Suprapubic skin (tissue), 4 donors: ENCODE results near the gene WNT9A. TPM values are rescaled to one million over a fixed set of nuclear protein-coding genes. Genes with fewer than 3 reads are reported as not detected.

Source experiments
- DNase-seq, 2 donors: peaks; one replicate each; pipeline ENCODE4 v3.0.0-alpha.2; 2019; ENCODE audit warnings: low spot score in 2 of 2
- H3K27ac ChIP-seq: fragments of 200-600 bp; sonication (generic); one replicate; pipeline ENCODE4 v1.5.1; 2019
- H3K27me3 ChIP-seq: fragments of 200-600 bp; sonication (generic); one replicate; pipeline ENCODE4 v1.5.1; 2019
- H3K36me3 ChIP-seq: fragments of 200-600 bp; sonication (generic); one replicate; pipeline ENCODE4 v1.5.1; 2019
- H3K4me1 ChIP-seq: fragments of 200-600 bp; sonication (generic); one replicate; pipeline ENCODE4 v1.5.1; 2019
- H3K4me3 ChIP-seq: fragments of 200-600 bp; sonication (generic); one replicate; pipeline ENCODE4 v1.5.1; 2019; ENCODE audit warnings: mild to moderate bottlenecking
- H3K9me3 ChIP-seq: fragments of 200-600 bp; sonication (generic); one replicate; pipeline ENCODE4 v1.5.1; 2019
- EP300 ChIP-seq: sonication (generic); formaldehyde crosslinking; IDR thresholded peaks from one replicate; pipeline ENCODE4 v1.6.1; 2017; ENCODE audit warnings: antibody characterized with exemption
- POLR2A ChIP-seq, 2 donors: fragments of 450-650 bp; IDR thresholded peaks; one replicate each; pipeline ENCODE4 v1.6.1; 2017; ENCODE audit warnings: antibody characterized with exemption in 2 of 2, mild to moderate bottlenecking in 2 of 2, moderate library complexity in 2 of 2
- POLR2AphosphoS5 ChIP-seq, 3 donors: sonication (generic); formaldehyde crosslinking; IDR thresholded peaks; one replicate each; pipeline ENCODE4 v1.6.1; 2017; ENCODE audit warnings: antibody characterized with exemption in 3 of 3
- WGBS: methylation state at CpG from one replicate; pipeline ENCODE4 v1.1.5; 2018; 5-methylcytosine and 5-hydroxymethylcytosine counted together
- total RNA-seq, 4 donors: library from RNA; depleted of rRNA; stranded (reverse); fragments of >200 nt; gene quantifications; one replicate each; pipeline ENCODE4 v1.1.0, GENCODE V29; 2016
- TF ChIP-seq, protein P1 (sequence below), 2 donors: fragments of 200-600 bp in 1 of 2; fragments of 450-650 bp in 1 of 2; sonication (generic) in 1 of 2; IDR thresholded peaks; one replicate each; pipeline ENCODE4 v1.5.1; 2016 to 2019; ENCODE audit warnings: antibody characterized with exemption in 2 of 2, mild to moderate bottlenecking in 1 of 2, moderate library complexity in 1 of 2

Gene WNT9A
- total RNA-seq, 4 donors from 2014 or later = 0.85 to 2.6 (median 1.1) TPM

DNA sequence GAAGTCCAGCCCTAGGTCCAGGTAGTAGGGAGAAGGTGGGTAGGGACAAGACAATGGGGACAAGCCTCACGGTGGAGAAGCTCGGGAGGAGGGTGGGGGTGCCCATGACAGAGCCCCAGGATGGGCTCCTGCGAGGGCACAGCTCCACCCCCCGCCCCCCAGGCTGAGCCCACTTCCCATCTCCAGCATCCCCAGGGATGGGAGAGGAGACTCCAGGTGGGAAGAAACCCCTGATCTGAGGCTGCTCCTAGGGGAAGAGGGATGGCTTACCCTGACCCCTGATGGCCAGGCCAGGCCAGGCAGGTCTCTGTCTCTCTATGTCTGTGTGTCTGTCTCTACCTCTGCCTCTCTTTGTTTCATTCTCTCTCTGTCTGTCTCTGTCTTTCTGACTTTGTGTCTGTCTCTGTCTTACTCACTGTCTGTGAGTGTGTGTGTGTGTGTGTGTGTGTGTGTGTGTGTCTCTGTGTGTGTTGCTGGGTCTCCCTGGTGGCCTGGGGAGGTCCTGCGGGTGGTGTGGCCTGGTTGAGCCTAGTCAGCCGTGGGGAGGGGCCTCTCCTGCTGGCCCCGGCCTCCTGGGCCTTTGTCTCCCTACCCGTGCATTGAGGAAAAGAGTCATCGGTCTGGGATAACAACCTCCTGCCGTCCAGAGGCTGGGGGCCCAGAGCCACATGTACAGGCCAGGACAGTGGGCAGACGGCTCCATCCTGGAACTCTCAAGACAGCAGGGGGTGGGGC is 45.7 kb downstream of the WNT9A start:
- Histone ChIP-seq H3K27ac (no peak overlapping the region), H3K4me1 (no peaks in the 10 kb centered on the region), H3K9me3 (no peaks in the 10 kb centered on the region), H3K27me3 (no peaks in the 10 kb centered on the region), H3K4me3 (no peak overlapping the region), H3K36me3 (no peaks in the 10 kb centered on the region)
- TF ChIP-seq POLR2A (IDR thresholded peaks at IDR 0.05) = no peak
- no peak for TF ChIP-seq POLR2AphosphoS5 (IDR thresholded peaks at IDR 0.05)
- no peak for TF ChIP-seq EP300
- TF ChIP-seq, protein P1, sequence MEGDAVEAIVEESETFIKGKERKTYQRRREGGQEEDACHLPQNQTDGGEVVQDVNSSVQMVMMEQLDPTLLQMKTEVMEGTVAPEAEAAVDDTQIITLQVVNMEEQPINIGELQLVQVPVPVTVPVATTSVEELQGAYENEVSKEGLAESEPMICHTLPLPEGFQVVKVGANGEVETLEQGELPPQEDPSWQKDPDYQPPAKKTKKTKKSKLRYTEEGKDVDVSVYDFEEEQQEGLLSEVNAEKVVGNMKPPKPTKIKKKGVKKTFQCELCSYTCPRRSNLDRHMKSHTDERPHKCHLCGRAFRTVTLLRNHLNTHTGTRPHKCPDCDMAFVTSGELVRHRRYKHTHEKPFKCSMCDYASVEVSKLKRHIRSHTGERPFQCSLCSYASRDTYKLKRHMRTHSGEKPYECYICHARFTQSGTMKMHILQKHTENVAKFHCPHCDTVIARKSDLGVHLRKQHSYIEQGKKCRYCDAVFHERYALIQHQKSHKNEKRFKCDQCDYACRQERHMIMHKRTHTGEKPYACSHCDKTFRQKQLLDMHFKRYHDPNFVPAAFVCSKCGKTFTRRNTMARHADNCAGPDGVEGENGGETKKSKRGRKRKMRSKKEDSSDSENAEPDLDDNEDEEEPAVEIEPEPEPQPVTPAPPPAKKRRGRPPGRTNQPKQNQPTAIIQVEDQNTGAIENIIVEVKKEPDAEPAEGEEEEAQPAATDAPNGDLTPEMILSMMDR (IDR thresholded peaks at IDR 0.05) = no peak
- peak; percentile 58 to 70 for DNase-seq
- WGBS = 71% methylated on average over 3 of the region's 11 CpGs

DNA sequence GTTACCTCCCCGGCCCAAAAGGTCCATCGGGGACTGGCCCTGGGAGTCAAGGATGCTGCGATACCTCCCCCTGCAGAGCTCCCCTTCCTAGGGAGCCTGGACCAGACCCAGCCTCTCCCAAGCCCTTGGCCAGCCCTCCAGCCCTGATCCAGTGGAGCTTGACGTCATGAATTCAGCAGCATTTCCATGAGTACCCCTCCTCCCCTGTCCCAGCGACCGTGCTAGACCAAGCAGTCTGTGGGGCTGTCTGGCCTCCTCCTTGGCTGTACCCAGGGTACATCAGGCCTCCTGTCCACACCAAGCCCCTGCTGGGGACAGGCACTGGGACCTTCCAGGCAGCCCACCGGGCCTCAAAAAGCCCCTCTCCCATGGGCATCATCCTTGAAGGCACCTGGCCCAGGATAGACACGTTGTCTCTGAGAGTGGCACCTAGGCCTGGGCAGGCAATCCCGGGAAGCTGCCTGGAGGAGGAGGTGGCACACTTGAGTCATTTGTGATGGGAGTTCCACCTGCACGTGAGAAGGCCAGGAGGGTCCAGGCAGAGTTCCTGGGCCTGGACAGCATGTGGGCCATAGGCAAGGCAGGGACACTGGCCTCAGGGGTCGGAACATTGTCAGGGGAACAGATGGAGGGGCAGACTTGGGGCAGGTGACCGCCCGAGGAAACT is 46.4 kb downstream of the WNT9A start:
- no peak overlapping the region for H3K4me3 ChIP-seq
- 92% methylated on average over 5 of the region's 13 CpGs for WGBS
- H3K9me3 ChIP-seq = no peaks in the 10 kb centered on the region
- H3K36me3 ChIP-seq = no peaks in the 10 kb centered on the region
- H3K4me1 ChIP-seq = no peaks in the 10 kb centered on the region
- DNase-seq = peak; percentile 49 to 67
- no peak for TF ChIP-seq POLR2AphosphoS5 (IDR thresholded peaks at IDR 0.05)
- TF ChIP-seq EP300 = no peak
- TF ChIP-seq POLR2A (IDR thresholded peaks at IDR 0.05) = no peak
- TF ChIP-seq, protein P1 (IDR thresholded peaks at IDR 0.05) = no peak
- H3K27ac ChIP-seq = no peak overlapping the region
- H3K27me3 ChIP-seq = no peaks in the 10 kb centered on the region

DNA sequence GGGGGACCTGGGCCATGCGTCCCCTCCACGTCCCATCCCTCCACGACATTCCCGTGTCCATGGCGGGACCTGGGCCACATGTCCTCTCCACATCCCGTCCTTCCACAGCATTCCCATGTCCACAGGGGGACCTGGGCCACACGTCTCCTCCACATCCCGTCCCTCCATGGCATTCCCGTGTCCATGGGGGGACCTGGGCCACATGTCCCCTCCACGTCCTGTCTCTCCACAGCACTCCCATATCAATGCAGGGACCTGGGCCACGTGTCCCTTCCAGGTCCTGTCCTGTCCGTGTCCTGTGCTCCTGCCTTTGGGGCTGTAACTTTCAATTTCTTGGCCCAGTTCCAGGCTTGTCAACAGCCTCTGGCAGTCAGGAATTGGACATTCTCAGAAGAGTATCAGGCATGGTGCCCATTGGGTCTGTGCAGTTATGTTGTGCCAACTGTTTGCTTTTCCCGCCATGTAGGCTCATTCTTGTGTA is 47.1 kb downstream of the WNT9A start:
- WGBS = 89% methylated on average over 13 of the region's 13 CpGs
- peak in 1 of 2 donors; percentile 37 for DNase-seq
- TF ChIP-seq POLR2AphosphoS5 (IDR thresholded peaks at IDR 0.05) (no peak), POLR2A (IDR thresholded peaks at IDR 0.05) (no peak), EP300 (no peak)
- TF ChIP-seq, protein P1 (IDR thresholded peaks at IDR 0.05) = no peak
- Histone ChIP-seq H3K4me1 (no peaks in the 10 kb centered on the region), H3K27me3 (no peaks in the 10 kb centered on the region), H3K27ac (no peak overlapping the region), H3K9me3 (no peaks in the 10 kb centered on the region), H3K36me3 (no peaks in the 10 kb centered on the region), H3K4me3 (no peak overlapping the region)

DNA sequence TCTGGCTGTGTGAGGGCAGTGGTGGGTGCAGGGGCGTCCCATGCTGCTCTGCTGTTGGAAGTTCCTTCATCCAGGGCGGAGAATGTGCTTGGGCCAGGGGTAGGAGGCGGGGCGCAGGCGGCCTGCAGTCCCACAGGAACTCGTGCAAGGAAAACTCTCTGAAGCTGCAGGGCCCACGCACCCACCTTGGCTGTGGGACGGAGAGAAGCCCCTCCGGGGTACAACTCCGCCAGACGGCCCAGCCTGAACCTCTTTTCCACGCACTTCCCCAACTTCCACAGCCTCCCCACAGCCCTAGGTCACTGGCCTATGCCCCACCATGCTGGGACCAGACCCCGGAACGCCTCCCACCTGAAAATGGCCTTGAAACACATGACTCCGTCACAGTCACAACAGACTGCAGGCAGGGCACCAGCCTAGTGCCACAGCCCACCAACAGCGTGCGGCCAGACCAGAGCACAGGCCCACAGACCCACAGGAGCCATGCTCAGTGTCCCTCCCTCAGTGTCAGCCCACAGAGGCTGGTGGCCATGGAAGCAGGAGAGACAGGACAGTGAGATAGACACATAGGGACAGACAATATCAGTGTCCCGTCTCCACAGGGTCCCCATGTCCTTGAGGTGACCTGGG is 47.8 kb downstream of the WNT9A start:
- H3K27ac ChIP-seq = no peak overlapping the region
- no peaks in the 10 kb centered on the region for H3K9me3 ChIP-seq
- no peak for TF ChIP-seq EP300
- TF ChIP-seq, protein P1 (IDR thresholded peaks at IDR 0.05) = no peak
- no peak for TF ChIP-seq POLR2AphosphoS5 (IDR thresholded peaks at IDR 0.05)
- TF ChIP-seq POLR2A (IDR thresholded peaks at IDR 0.05) = no peak
- no peaks in the 10 kb centered on the region for H3K36me3 ChIP-seq
- WGBS = 77% methylated on average over 15 of the region's 18 CpGs
- H3K4me3 ChIP-seq = no peak overlapping the region
- H3K27me3 ChIP-seq = no peaks in the 10 kb centered on the region
- no peaks in the 10 kb centered on the region for H3K4me1 ChIP-seq
- DNase-seq = peak in 1 of 2 donors; percentile 45
